Fibroblast of peridontal ligament (primary cell): Measurements from ENCODE around the gene PIGB.
A peak's percentile ranks its signal among the peaks of the same experiment; 100 is the strongest.
"Not testable (repeated sequence)": the region's sequence is repeated elsewhere in the genome, so short reads cannot be mapped to it uniquely, and the experiment has no call there.

Experiments used
- DNase-seq: peaks from one replicate; pipeline ENCODE4 v3.0.0-alpha.2; 2010; ENCODE audit errors: extremely low read depth

The PIGB gene

GRCh38 chr15:55379095-55379494, 60.1 kb downstream of the PIGB start:
- no peak for DNase-seq

GRCh38 chr15:55381595-55381994, 62.6 kb downstream of the PIGB start:
- no peak for DNase-seq

DNA sequence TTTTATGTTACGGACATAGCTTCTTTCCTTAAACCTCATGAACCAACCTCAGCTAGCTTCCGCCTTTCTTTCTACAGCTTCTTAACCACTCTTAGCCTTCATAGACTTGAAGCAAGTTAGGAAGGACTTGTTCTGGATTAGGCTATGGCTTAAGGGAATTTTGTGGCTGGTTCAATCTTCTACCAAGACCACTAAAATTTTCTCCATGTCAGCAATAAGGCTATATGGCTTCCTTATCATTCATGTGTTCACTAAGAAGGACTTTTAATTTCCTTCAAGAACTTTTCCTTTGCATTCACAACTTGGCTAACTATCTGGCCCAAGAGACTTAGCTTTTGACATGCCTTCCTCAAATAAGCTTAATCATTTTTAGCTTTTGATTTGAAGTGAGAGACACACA, 64.7 kb downstream of the PIGB start:
- no peak for DNase-seq

- DNase-seq, result no peak
Observed at GRCh38 chr15:55387027-55387426, 68.0 kb downstream of the PIGB start.

GRCh38 chr15:55389264-55389607, 70.2 kb downstream of the PIGB start:
- DNase-seq, result no peak

DNA sequence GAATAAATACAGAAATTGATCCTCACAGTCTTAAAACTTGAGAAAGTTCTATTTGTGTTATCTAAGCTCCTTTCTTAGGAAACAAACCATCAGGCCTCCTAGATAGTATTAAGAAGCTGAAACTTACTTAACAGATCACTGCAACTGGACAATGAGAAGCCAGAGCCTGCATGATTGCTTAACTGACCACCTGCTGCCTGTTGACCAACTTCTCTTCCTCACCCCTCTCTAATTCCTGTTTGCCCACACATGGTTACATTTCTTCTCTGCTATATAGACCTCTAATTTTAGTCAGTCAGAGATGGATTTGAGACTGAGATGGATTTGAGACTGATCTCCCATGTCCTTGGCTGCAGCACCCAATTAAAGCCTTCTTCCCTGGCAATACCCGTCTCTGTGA, 75.7 kb downstream of the PIGB start:
- DNase-seq, result no peak

GRCh38 chr15:55398243-55398642, 79.2 kb downstream of the PIGB start:
- no peak for DNase-seq

- not testable (repeated sequence) for DNase-seq
Observed at GRCh38 chr15:55400050-55400449, 81.0 kb downstream of the PIGB start.

DNA sequence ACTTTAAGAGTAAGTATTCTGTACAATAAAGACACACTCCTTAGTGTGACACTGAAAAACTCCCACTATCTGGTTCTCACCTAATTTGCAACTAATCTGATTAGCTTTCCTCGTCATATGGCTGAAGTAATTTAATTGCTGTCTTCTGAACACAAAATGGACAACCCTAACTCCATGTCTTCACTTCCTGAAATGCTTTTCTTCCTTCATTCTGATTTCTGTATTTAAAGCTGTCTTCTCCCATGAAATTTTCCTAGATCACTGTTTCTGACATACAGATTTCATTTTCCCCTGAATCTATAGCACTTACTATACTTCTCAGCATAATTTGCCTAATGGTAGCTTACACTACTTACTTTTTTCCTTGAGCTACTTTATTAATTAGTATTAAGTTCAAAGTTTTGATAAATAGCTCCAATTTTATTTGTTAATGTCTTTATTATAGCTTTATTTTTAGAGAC, 82.8 kb downstream of the PIGB start:
- DNase-seq, result no peak

DNA sequence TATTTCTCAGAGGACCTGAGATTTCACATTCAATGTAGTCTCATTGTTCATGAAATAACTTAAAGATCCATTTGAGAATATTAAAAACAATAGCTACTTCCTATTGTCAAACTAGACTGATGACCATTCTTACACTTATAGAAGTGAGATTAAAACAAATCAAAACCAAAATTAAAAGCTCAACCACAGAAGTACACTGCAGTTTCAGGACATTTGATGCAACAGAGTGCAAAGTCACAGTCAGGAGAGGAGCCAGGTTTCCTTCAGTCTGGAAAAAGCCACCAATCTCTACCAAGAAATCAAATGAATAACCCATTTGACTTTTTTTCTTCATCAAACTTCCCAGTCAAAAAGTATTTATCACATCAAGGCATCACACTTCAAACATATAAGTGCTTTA, 83.7 kb downstream of the PIGB start:
- peak; percentile 66 for DNase-seq

DNA sequence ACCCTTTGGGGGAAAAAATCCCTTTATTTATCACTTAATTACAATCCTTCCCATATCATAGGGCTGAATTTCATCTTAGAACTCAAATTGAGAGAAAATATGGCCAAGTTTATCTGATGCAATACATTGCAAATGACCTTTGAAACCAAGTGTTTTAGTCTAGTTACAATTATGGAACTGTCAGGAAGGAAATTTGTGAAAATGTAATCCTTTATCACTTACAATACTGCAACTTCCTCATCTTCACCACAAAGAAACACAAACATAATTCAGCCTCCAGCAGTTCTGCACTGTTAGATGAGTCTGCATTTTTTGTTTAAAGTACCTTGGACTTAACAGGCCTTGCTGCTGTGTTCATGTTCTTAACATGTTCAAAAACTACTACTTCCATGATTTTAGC, 84.5 kb downstream of the PIGB start:
- peak; percentile 78 for DNase-seq
